GM12878 (cell line): ENCODE data around the gene DFFB. TPM values are rescaled to one million over a fixed set of nuclear protein-coding genes. Genes with fewer than 3 reads are reported as not detected.

ENCODE experiments used
- ATAC-seq: fragments of 200-7000 bp; cut with Tn5 transposase; 3 replicates; pipeline ENCODE4 v1.9.1; 2020; ENCODE audit warnings: mild to moderate bottlenecking, moderate library complexity
- BruUV-seq: library from RNA; stranded (reverse); fragments of 400-500 nt; replicated peaks from 2 replicates; lab custom pipeline; 2021; lab: Mats Ljungman, UMichigan
- CTCF ChIA-PET: fragments of 300-600 bp; sonication (Branson Sonifier 250); formaldehyde crosslinking; extraction: SDS; loops from one replicate; lab custom pipeline; 2021; ENCODE audit warnings: inconsistent platforms; lab: Yijun Ruan, JAX
- POLR2A ChIA-PET: fragments of 350-600 bp; formaldehyde crosslinking; extraction: SDS; loops from one replicate; lab custom pipeline; 2021; ENCODE audit warnings: inconsistent platforms; lab: Charles Lee
- RAD21 ChIA-PET: fragments of 300-600 bp; sonication (Branson Sonifier 250); formaldehyde crosslinking; loops from one replicate; lab custom pipeline; 2023; ENCODE audit warnings: antibody characterized with exemption; ENCODE audit not compliant: unreplicated experiment; lab: Charles Lee
- SMC1A ChIA-PET: fragments of 300-600 bp; sonication (Branson Sonifier 250); formaldehyde crosslinking; loops from one replicate; lab custom pipeline; 2023; ENCODE audit not compliant: unreplicated experiment, uncharacterized antibody; lab: Charles Lee
- DNase-seq: peaks from one replicate; pipeline ENCODE4 v3.0.0-alpha.2; 2011; ENCODE audit warnings: low read depth, low spot score
- FAIRE-seq: peaks from 3 replicates; lab custom pipeline; 2011; peaks lifted over from hg19 to GRCh38; lab: Jason Lieb, UNC
- H2AFZ ChIP-seq: 2 replicates; pipeline ENCODE4 v1.6.0; 2011; ENCODE audit warnings: low read depth, low read length, control low read depth; ENCODE audit not compliant: control insufficient read depth
- H3K27ac ChIP-seq: 2 replicates; pipeline ENCODE4 v1.5.1; 2011; ENCODE audit warnings: control low read depth; ENCODE audit not compliant: control insufficient read depth, insufficient read depth
- H3K27me3 ChIP-seq, 2 experiments: replicated peaks in 1 of 2; 2 replicates each; pipeline versions ENCODE4 v1.6.0 to v1.6.1; 2011; ENCODE audit warnings: low read length in 1 of 2; ENCODE audit not compliant: control insufficient read depth in 2 of 2, insufficient read depth in 2 of 2
- H3K36me3 ChIP-seq, 2 experiments: 2 replicates each; pipeline ENCODE4 v1.5.1; 2011; ENCODE audit warnings: low read length in 1 of 2; ENCODE audit not compliant: control insufficient read depth in 2 of 2, insufficient read depth in 2 of 2
- H3K4me1 ChIP-seq: 2 replicates; pipeline ENCODE4 v1.6.1; 2011; ENCODE audit warnings: mild to moderate bottlenecking, low read length, moderate library complexity, mixed read lengths; ENCODE audit not compliant: control insufficient read depth, insufficient read depth
- H3K4me2 ChIP-seq: 2 replicates; pipeline ENCODE4 v1.6.0; 2011; ENCODE audit warnings: control low read depth; ENCODE audit not compliant: control insufficient read depth, insufficient read depth
- H3K4me3 ChIP-seq: fragments of 200-600 bp; sonication (generic); 2 replicates; pipeline ENCODE4 v1.5.1; 2016
- H3K79me2 ChIP-seq: 2 replicates; pipeline ENCODE4 v1.6.0; 2011; ENCODE audit warnings: low read length; ENCODE audit not compliant: control insufficient read depth, insufficient read depth
- H3K9ac ChIP-seq: 2 replicates; pipeline ENCODE4 v1.8.0; 2011; ENCODE audit warnings: low read length, control low read depth, mixed read lengths; ENCODE audit not compliant: control insufficient read depth, insufficient read depth
- H3K9me3 ChIP-seq: replicated peaks from 3 replicates; pipeline ENCODE4 v1.5.1; 2011; ENCODE audit warnings: mild to moderate bottlenecking, low read length; ENCODE audit not compliant: control insufficient read depth, insufficient read depth
- H4K20me1 ChIP-seq: 2 replicates; pipeline ENCODE4 v1.6.0; 2011; ENCODE audit not compliant: control insufficient read depth, insufficient read depth
- CEBPZ ChIP-seq: fragments of 150-350 bp; IDR thresholded peaks from 2 replicates; pipeline ENCODE4 v1.6.1; 2016; ENCODE audit warnings: low read depth, low read length
- EZH2 ChIP-seq: IDR thresholded peaks from 2 replicates; pipeline ENCODE4 v1.6.1; 2012; ENCODE audit warnings: low read depth, mild to moderate bottlenecking, control low read depth, inconsistent platforms, low read length, borderline replicate concordance; ENCODE audit not compliant: control insufficient read depth
- IRF3 ChIP-seq: fragments of 450-650 bp; IDR thresholded peaks from 2 replicates; pipeline ENCODE4 v1.6.1; 2014; ENCODE audit warnings: mild to moderate bottlenecking
- NBN ChIP-seq: fragments of 450-650 bp; IDR thresholded peaks from 2 replicates; pipeline ENCODE4 v1.6.1; 2016
- NFXL1 ChIP-seq: fragments of 450-650 bp; IDR thresholded peaks from 2 replicates; pipeline ENCODE4 v1.6.1; 2017; ENCODE audit warnings: antibody characterized with exemption, mild to moderate bottlenecking, borderline replicate concordance
- NKRF ChIP-seq: fragments of 450-650 bp; conservative IDR thresholded peaks from 2 replicates; pipeline ENCODE4 v1.6.1; 2017; ENCODE audit warnings: mild to moderate bottlenecking, moderate library complexity
- PRDM15 ChIP-seq: fragments of 450-650 bp; formaldehyde crosslinking; IDR thresholded peaks from 2 replicates; pipeline ENCODE4 v1.4.0; 2020; ENCODE audit warnings: mild to moderate bottlenecking, moderate library complexity
- SIX5 ChIP-seq: IDR thresholded peaks from 2 replicates; pipeline ENCODE4 v1.6.1; 2011; ENCODE audit warnings: mild to moderate bottlenecking, low read depth, low read length, moderate library complexity; ENCODE audit not compliant: severe bottlenecking
- SMAD1 ChIP-seq: fragments of 450-650 bp; IDR thresholded peaks from 2 replicates; pipeline ENCODE4 v1.6.1; 2018; ENCODE audit warnings: mild to moderate bottlenecking, low read depth; ENCODE audit not compliant: partially characterized antibody
- YBX1 ChIP-seq: fragments of 450-650 bp; IDR thresholded peaks from 2 replicates; pipeline ENCODE4 v1.6.1; 2016; ENCODE audit warnings: antibody characterized with exemption
- ZNF207 ChIP-seq: fragments of 450-650 bp; IDR thresholded peaks from 2 replicates; pipeline ENCODE4 v1.6.1; 2014; ENCODE audit warnings: antibody characterized with exemption, mild to moderate bottlenecking, borderline replicate concordance
- WGBS: methylation state at CpG from one replicate; pipeline ENCODE4 v1.1.6; 2016; ENCODE audit warnings: low lambda C conversion rate; ENCODE audit not compliant: insufficient replicate concordance, insufficient coverage; ENCODE audit errors: missing lambda C conversion rate; 5-methylcytosine and 5-hydroxymethylcytosine counted together
- in situ Hi-C: fragments of 300-500 bp; cut with MboI; formaldehyde crosslinking; loops from 9 replicates; pipeline ENCODE4 v1.14.3; 2018; ENCODE audit warnings: mixed read lengths
- intact Hi-C: fragments of 100-400 bp; cut with micrococcal nuclease; formaldehyde crosslinking; loops from one replicate; pipeline ENCODE4 v1.14.2; 2022; ENCODE audit not compliant: unreplicated experiment
- polyA plus RNA-seq, 11 experiments: library from polyadenylated mRNA; depleted of rRNA in 4 of 11; unstranded in 6 of 11; stranded (reverse) in 5 of 11; fragments of >200 nt; fragmentation: Nextera tagmentation in 4 of 11; fragmentation: Illumina TruSeq in 1 of 11; extraction: Ambion mirVana in 4 of 11; extraction: Trizol in 1 of 11; gene quantifications; 1 replicate in 1 of 11; 2 replicates in 10 of 11; pipeline versions ENCODE4 v1.2.1 to v1.2.3, GENCODE V29; 2011 to 2016; ENCODE audit warnings: inconsistent platforms in 2 of 11, missing spikeins in 2 of 11, low read depth in 1 of 11
- total RNA-seq, 4 experiments: library from RNA; depleted of rRNA in 3 of 4; stranded (reverse); fragments of >200 nt in 3 of 4; fragmentation: Illumina TruSeq in 1 of 4; extraction: Trizol in 1 of 4; gene quantifications; 2 replicates each; pipeline versions ENCODE4 v1.2.1 to v1.2.3, GENCODE V29; 2013 to 2021

The DFFB gene
- total and polyA plus RNA-seq, 10 of the 15 experiments (the other 5 are each of a cell fraction or from before 2014, with no cell fraction given), result 2.7 to 10.7 (median 6.5) TPM

- TF ChIP-seq PRDM15, result no peak
- no peak for TF ChIP-seq SIX5
- TF ChIP-seq ZNF207, result no peak
Measured at GRCh38 chr1:3904843-3905185, 47.5 kb downstream of the DFFB start (continued).

- no peak overlapping the region for H2AFZ ChIP-seq
- ATAC-seq (no peak), DNase-seq (no peak), FAIRE-seq (no peak)
- ChIA-PET RAD21 (no interaction called here), SMC1A (no interaction called here), CTCF (no interaction called here), POLR2A (no interaction called here)
- in situ Hi-C loops, result no loop called here
- no peaks in the 10 kb centered on the region for H3K79me2 ChIP-seq
- H3K4me1 ChIP-seq, result no peaks in the 10 kb centered on the region
- H3K9ac ChIP-seq, result no peak overlapping the region
- no peaks in the 10 kb centered on the region for H4K20me1 ChIP-seq
- no peak overlapping the region for H3K4me3 ChIP-seq
- intact Hi-C loops, result no loop called here
- H3K4me2 ChIP-seq, result no peak overlapping the region
- H3K27ac ChIP-seq, result no peak overlapping the region
- 64% methylated on average over 19 of the region's 19 CpGs for WGBS
- peaks cover under 1 to 4% of the 10 kb centered on the region in 2 experiments; a peak in 3 of 4 replicates for H3K27me3 ChIP-seq
- H3K36me3 ChIP-seq, result no peaks in the 10 kb centered on the region
- no peaks in the 10 kb centered on the region for H3K9me3 ChIP-seq
- no TSS peak for BruUV-seq
- TF ChIP-seq CEBPZ, result no peak
- TF ChIP-seq NFXL1, result no peak
- no peak for TF ChIP-seq IRF3
- TF ChIP-seq SIX5, result no peak
- no peak for TF ChIP-seq YBX1
- TF ChIP-seq SMAD1, result no peak
- no peak for TF ChIP-seq NBN
- no peak for TF ChIP-seq EZH2
- TF ChIP-seq NKRF, result no peak
Measured at GRCh38 chr1:3905266-3905952, 48.1 kb downstream of the DFFB start.
